Heart left ventricle (tissue), 16 donors: Measurements from ENCODE around the gene OSGIN1. TPM values are rescaled to one million over a fixed set of nuclear protein-coding genes. Genes with fewer than 3 reads are reported as not detected.

ENCODE experiments used
- ATAC-seq, 4 donors: fragments of 200-7000 bp; cut with Tn5 transposase; one replicate each; pipeline ENCODE4 v1.9.1; 2020 to 2022; ENCODE audit warnings: moderate library complexity in 4 of 4, mild to moderate bottlenecking in 3 of 4, moderate number of reproducible peaks in 1 of 4
- DNase-seq, 5 donors: peaks; one replicate each; pipeline ENCODE4 v3.0.0-alpha.2; 2020
- H3K27ac ChIP-seq, 12 donors: fragments of 200-600 bp; sonication (generic) in 4 of 12; one replicate each; pipeline versions ENCODE4 v1.5.0 to v1.8.0; 2016 to 2022; ENCODE audit warnings: mild to moderate bottlenecking in 2 of 12
- H3K27me3 ChIP-seq, 9 donors: fragments of 200-600 bp; sonication (generic) in 2 of 9; one replicate each; pipeline versions ENCODE4 v1.5.1 to v1.8.0; 2016 to 2022; ENCODE audit warnings: mild to moderate bottlenecking in 3 of 9
- H3K36me3 ChIP-seq, 9 donors: fragments of 200-600 bp; sonication (generic) in 2 of 9; one replicate each; pipeline versions ENCODE4 v1.5.0 to v1.8.0; 2018 to 2022; ENCODE audit warnings: mild to moderate bottlenecking in 2 of 9
- H3K4me1 ChIP-seq, 12 donors: fragments of 200-600 bp; sonication (generic) in 4 of 12; one replicate each; pipeline versions ENCODE4 v1.5.0 to v1.8.0; 2016 to 2022; ENCODE audit warnings: mild to moderate bottlenecking in 3 of 12
- H3K4me3 ChIP-seq, 12 donors: fragments of 200-600 bp; sonication (generic) in 4 of 12; one replicate each; pipeline versions ENCODE4 v1.5.0 to v1.8.0; 2017 to 2022; ENCODE audit warnings: mild to moderate bottlenecking in 9 of 12, moderate library complexity in 4 of 12
- H3K9me3 ChIP-seq, 12 donors: fragments of 200-600 bp; sonication (generic) in 4 of 12; one replicate each; pipeline versions ENCODE4 v1.5.0 to v1.8.0; 2016 to 2022; ENCODE audit warnings: mild to moderate bottlenecking in 1 of 12
- CTCF ChIP-seq, 12 donors: fragments of 200-600 bp; sonication (generic) in 4 of 12; IDR thresholded peaks; one replicate each; pipeline versions ENCODE4 v1.5.0 to v1.8.0; 2018 to 2022; ENCODE audit warnings: antibody characterized with exemption in 12 of 12, mild to moderate bottlenecking in 5 of 12
- POLR2A ChIP-seq, 2 donors: fragments of 450-650 bp; IDR thresholded peaks; one replicate each; pipeline ENCODE4 v1.6.1; 2017; ENCODE audit warnings: antibody characterized with exemption in 2 of 2, mild to moderate bottlenecking in 2 of 2, moderate library complexity in 2 of 2
- WGBS, 4 donors: extraction: QIAGEN DNeasy Blood & Tissue Kit in 2 of 4; methylation state at CpG; one replicate each; pipeline versions ENCODE4 v1.1.5 to v1.1.7; 2013 to 2018; 5-methylcytosine and 5-hydroxymethylcytosine counted together
- intact Hi-C, 10 donors: fragments of 100-400 bp; cut with DNase I; formaldehyde crosslinking; loops; one replicate each; pipeline versions ENCODE4 v1.11.1 to v1.14.2; 2022
- polyA plus RNA-seq, 2 donors: library from polyadenylated mRNA; stranded (reverse); fragments of 200-250 nt; gene quantifications; one replicate each; pipeline ENCODE4 v1.2.3, GENCODE V29; 2013
- total RNA-seq, 9 donors: library from RNA; depleted of rRNA in 2 of 9; stranded (reverse); fragments of >200 nt in 2 of 9; fragmentation: NEBNext Ultra II Directional in 3 of 9; extraction: Animal tissue kit (Norgen Biotek cat#: 25700) in 3 of 9; gene quantifications; one replicate each; pipeline versions ENCODE4 v1.1.0 to v1.2.4, GENCODE V29; 2016 to 2023
- donor health status: ischemic (EF 13 %, LVEDD 7.1; RV severe dilation, severe dysfunction).
- donor health status: healthy with polysubstance abuse.
- donor health status: DM: no; HTN: yes; CAD: no.
- donor health status: DM: no; HTN: no; CAD: no.
- donor health status: ischemic (EF 25% LVEDD 6.9; RV normal size, moderate dysfunction).
- donor health status: ischemic (EF 25% LVEDD 5.7; RV mildly dilated, moderate dysfunction).
- donor health status: healthy.
- donor health status: DM: yes; HTN: yes; CAD: no.
- donor health status: ischemic (EF 35%, LVEDD 5.7; RV mildly dilated, moderate dysfunction).
- donor health status: nonischemic (EF 11% LVEDD 7.7; RV severe dilation, severe dysfunction).
- donor health status: DM: yes; HTN: yes; CAD: no.
- donor health status: PGD.
- donor health status: ischemic (EF 29% LVEDD 5.4; RV normal size, mild dysfunction).
- donor health status: nonischemic (EF 23%, LVEDD 6.1; RV moderate dilation, normal function).

OSGIN1 gene
- total and polyA plus RNA-seq, 11 donors, result 3.3 to 12.8 (median 7.0) TPM

GRCh38 chr16:83973581-83974385 is 20.7 kb downstream of the OSGIN1 start:
- TF ChIP-seq CTCF (IDR thresholded peaks at IDR 0.05) (no peak), POLR2A (IDR thresholded peaks at IDR 0.05) (no peak)
- intact Hi-C loops, result loop anchor here in 4 of 10 donors (5.0 to 10.0 kb wide), 4 partner anchors 89 to 341 kb away; no protein-coding TSS in a partner anchor
- WGBS, 4 donors, result 76 to 82% (median 82%) methylated on average over 18 to 22 of the region's 22 CpGs
- ATAC-seq (no peak), DNase-seq (peak in 1 of 5 donors; percentile 33)
- H3K9me3 ChIP-seq, result peaks cover 0 to 10% (median 0%) of the 10 kb centered on the region in 12 donors
- peaks cover 0 to 3% (median 0%) of the 10 kb centered on the region in 12 donors for H3K4me1 ChIP-seq
- H3K36me3 ChIP-seq, result no peaks in the 10 kb centered on the region
- H3K27me3 ChIP-seq, result peaks cover 0 to 9% (median 0%) of the 10 kb centered on the region in 9 donors
- H3K4me3 ChIP-seq, result no peak overlapping the region
- no peak overlapping the region for H3K27ac ChIP-seq

GRCh38 chr16:83974475-83974874 is 21.4 kb downstream of the OSGIN1 start:
- DNase-seq (peak in 1 of 5 donors; percentile 28), ATAC-seq (no peak)
- 41 to 57% (median 47%) methylated on average over 7 of the region's 7 CpGs for WGBS, 4 donors
- Histone ChIP-seq H3K9me3 (peaks cover 0 to 15% (median 0%) of the 10 kb centered on the region in 12 donors), H3K4me3 (no peak overlapping the region), H3K27ac (no peak overlapping the region), H3K4me1 (no peaks in the 10 kb centered on the region), H3K36me3 (no peaks in the 10 kb centered on the region), H3K27me3 (peaks cover 0 to 4% (median 0%) of the 10 kb centered on the region in 9 donors)
- no peak for TF ChIP-seq POLR2A (IDR thresholded peaks at IDR 0.05)
- no peak for TF ChIP-seq CTCF (IDR thresholded peaks at IDR 0.05)
- intact Hi-C loops, result loop anchor here in 4 of 10 donors (5.0 to 10.0 kb wide), 4 partner anchors 88 to 340 kb away; no protein-coding TSS in a partner anchor

GRCh38 chr16:83975590-83976260 is 22.7 kb downstream of the OSGIN1 start:
- Histone ChIP-seq H3K27ac (no peak overlapping the region), H3K9me3 (peaks cover 0 to 15% (median 0%) of the 10 kb centered on the region in 12 donors), H3K27me3 (peaks cover 0 to 2% (median 0%) of the 10 kb centered on the region in 9 donors), H3K4me3 (no peak overlapping the region), H3K36me3 (no peaks in the 10 kb centered on the region), H3K4me1 (no peaks in the 10 kb centered on the region)
- no peak for ATAC-seq
- TF ChIP-seq CTCF (IDR thresholded peaks at IDR 0.05) (no peak), POLR2A (IDR thresholded peaks at IDR 0.05) (no peak)
- 81 to 89% (median 84%) methylated on average over 14 to 15 of the region's 15 CpGs for WGBS, 4 donors
- intact Hi-C loops, result loop anchor here in 1 of 10 donors (10.0 kb wide), 1 partner anchor 339 kb away; no protein-coding TSS in a partner anchor
- peak in 1 of 5 donors; percentile 30 for DNase-seq
